NCI-H2227 treated with DMSO at 0.1 percent for 48 hours (cell line): ENCODE data around the gene RASSF4.

ENCODE experiments used
- DNase-seq: peaks from one replicate; lab custom pipeline; 2025; lab: John Stamatoyannopoulos, UW

RASSF4 gene

GRCh38 chr10:44975431-44976331 is 16.1 kb downstream of the RASSF4 start:
- no peak for DNase-seq

- DNase-seq = no peak
Observed at GRCh38 chr10:44976352-44977198, 17.0 kb downstream of the RASSF4 start.

GRCh38 chr10:44977287-44978212 is 17.9 kb downstream of the RASSF4 start:
- DNase-seq = no peak

- DNase-seq = no peak
Observed at GRCh38 chr10:44978213-44978569, 18.6 kb downstream of the RASSF4 start.

GRCh38 chr10:44978570-44979280 is 19.1 kb downstream of the RASSF4 start, which contains the start of gene DEPP1:
TSS of gene DEPP1 (minus strand) at chr10:44978809. CDS start at chr10:44978030, 779 bp downstream.
- DNase-seq = peak; percentile 73

- no peak for DNase-seq
Observed at GRCh38 chr10:44979281-44980191, 19.9 kb downstream of the RASSF4 start.

GRCh38 chr10:44980309-44981171 is 20.9 kb downstream of the RASSF4 start:
- DNase-seq = no peak

GRCh38 chr10:44981172-44982113 is 21.8 kb downstream of the RASSF4 start:
- no peak for DNase-seq

- DNase-seq = no peak
Observed at GRCh38 chr10:44982114-44982460, 22.5 kb downstream of the RASSF4 start.

- DNase-seq = no peak
Observed at GRCh38 chr10:44982496-44982895, 22.9 kb downstream of the RASSF4 start.

- DNase-seq = no peak
Observed at GRCh38 chr10:44983066-44983894, 23.7 kb downstream of the RASSF4 start.

- no peak for DNase-seq
Observed at GRCh38 chr10:44983895-44984278, 24.3 kb downstream of the RASSF4 start.

- DNase-seq = no peak
Observed at GRCh38 chr10:44984671-44985101, 25.1 kb downstream of the RASSF4 start.

GRCh38 chr10:44985175-44985681 is 25.6 kb downstream of the RASSF4 start:
- DNase-seq = no peak

- no peak for DNase-seq
Observed at GRCh38 chr10:44986179-44986578, 26.6 kb downstream of the RASSF4 start.

- no peak for DNase-seq
Observed at GRCh38 chr10:44986670-44987069, 27.1 kb downstream of the RASSF4 start.
